Jurkat, Clone E6-1 (cell line): ENCODE measurements around the gene JAK3.
A peak's percentile ranks its signal among the peaks of the same experiment; 100 is the strongest.

Experiments used
- DNase-seq: peaks from one replicate; pipeline ENCODE4 v3.0.0-alpha.2; 2011; ENCODE audit warnings: low read depth, low spot score
- H3K4me3 ChIP-seq: 2 replicates; pipeline ENCODE4 v1.5.1; 2011; ENCODE audit warnings: mild to moderate bottlenecking, low read length, control low read depth, moderate library complexity

The JAK3 gene

GRCh38 chr19:17866964-17867486 is 19.2 kb upstream of the JAK3 start:
- DNase-seq: no peak
- no peak overlapping the region for H3K4me3 ChIP-seq

DNA sequence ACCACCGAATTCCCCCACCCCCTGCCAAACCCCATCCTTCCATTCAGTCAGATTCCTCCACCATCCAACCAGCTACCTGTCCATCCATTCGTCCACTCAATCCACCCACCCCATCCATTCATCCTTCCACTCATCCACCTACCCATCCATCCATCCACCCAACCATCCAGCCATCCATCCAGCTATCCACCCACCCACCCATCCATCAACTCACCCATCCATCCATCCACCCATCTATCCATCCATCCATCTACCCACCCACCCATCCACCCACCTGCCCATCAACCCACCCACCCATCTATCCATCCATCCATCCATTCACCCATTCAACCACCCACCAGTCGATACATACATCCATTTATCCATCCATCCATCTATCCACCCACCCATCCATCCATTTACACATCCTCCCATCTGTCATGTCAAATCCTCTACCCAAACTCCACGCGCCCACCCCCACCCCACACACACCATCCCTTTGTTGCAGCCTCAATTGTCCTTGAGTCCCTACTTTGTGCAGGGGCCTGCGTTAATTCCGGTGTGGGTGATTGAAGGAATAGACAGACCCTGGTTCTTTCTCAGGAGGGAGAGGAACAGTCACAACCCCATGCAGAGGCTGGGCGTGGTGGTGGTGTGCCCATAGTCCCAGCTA is 18.7 kb upstream of the JAK3 start:
- DNase-seq: no peak
- H3K4me3 ChIP-seq: no peak overlapping the region

DNA sequence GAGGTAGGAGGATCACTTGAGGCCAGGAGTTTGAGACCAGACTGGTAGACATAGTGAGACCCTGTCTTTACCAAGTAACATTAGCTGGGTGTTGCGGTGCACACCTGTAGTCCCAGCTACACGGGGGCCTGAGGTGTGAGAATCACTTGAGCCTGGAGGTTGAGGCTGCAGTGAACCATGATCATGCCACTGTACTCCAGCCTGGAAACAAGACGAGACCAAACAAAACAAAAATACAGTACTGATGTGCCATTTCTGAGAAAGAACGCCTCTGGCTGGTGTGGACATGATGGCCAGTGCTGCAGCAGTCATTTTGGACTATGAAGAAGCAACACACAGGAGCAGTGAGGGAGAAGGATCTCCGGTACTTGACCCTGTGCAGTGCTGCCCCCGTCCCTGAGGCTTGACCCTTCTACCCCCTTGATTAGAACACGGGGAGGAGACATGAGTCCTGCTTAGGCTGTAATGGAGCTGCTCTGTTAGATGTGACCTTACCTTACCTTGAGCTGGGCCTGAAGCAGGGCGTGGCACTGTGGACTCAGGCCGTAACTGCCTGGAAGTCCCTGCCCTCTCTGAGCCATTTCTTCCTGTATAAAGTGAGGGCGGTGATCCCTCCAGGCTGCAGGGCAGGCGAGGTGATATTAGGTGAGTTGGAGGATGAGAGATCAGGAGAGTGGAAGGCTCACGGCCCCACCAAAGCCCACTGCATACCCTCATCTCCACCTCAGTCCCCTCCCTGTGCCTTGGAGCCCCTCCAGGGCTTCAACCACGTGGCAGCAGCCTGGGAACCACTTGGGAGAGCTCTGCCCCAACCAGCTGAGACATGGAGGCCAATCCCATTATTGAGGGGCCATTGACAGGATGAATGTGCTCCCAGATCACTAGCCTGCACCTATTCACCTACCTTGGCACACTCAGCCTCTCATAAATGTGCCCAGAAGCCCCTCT is 17.9 kb upstream of the JAK3 start:
- H3K4me3 ChIP-seq: no peak overlapping the region
- no peak for DNase-seq

DNA sequence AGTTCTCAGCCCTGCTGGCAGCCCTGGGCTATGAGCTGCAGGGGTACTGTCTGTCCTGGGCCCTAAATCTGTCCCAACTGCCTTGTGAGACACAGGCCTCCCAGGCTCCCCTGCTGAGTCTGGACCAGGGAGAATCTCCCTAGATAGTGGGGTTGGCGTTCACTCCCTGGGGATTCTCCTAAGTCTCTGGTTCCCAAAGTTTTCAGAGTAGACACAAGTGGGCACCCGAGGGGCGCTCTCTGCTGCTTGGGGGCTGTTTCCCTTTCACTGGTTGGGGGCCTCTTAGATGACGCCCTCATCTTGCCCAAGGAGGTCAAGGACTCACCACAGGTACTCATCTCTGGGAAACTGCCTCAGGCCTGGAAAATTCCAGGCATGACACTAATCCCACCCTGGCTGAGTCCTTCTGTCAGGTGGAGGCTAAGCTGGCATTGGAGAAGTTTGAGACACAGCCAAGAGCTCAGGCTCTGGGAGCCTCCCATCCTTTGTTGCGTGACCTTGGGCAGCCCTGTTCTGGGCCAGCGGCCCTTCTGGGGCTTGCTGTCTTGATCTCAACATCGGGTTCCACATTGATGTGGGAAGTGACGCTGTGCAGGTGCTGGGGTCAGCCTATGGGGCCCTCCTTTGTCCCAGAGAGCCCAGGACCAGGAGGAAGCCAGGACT is 15.9 kb upstream of the JAK3 start:
- no peak overlapping the region for H3K4me3 ChIP-seq
- DNase-seq: no peak

- no peak for DNase-seq
- H3K4me3 ChIP-seq: no peak overlapping the region
Measured at GRCh38 chr19:17862711-17863519, 15.1 kb upstream of the JAK3 start.

GRCh38 chr19:17861542-17862402 is 14.0 kb upstream of the JAK3 start:
- no peak for DNase-seq

GRCh38 chr19:17860993-17861360 is 13.2 kb upstream of the JAK3 start:
- no peak for DNase-seq
- H3K4me3 ChIP-seq: peak overlapping the region; percentile 100

More at GRCh38 chr19:17861542-17862402, 14.0 kb upstream of the JAK3 start:
- H3K4me3 ChIP-seq: peak overlapping the region; percentile 100

DNA sequence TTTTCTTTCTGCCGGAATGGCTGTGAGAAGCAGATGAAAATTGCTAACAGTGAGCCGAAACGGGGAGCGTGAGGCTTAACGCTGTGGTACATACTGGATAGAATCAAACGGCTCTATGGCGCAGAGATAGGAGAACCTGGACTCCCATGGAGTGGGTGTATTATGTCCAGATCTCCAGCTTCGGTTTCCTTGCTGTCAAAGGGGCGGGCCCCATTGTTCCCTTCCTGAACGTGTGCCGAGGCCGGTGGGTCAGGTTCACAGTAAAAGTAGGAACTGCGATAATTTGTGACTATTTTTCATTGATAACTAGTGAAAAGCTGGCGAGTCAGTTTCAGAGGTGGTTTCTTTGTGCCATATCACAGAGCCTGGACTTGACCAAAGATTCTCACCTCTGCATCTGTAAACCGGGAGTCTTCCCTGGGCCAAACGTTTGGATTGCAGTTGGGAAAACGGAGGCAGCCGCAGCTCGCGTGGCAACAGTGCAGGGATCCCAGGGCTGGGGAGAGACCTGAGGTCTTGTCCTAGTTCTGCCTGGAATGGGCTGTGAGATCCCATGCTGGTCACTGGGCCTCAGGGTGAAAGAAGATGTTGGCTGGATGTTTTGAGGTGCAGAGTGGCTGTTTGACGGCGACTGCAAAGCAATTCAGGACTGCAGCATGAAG is 12.7 kb upstream of the JAK3 start:
- no peak for DNase-seq
- peak overlapping the region; percentile 100 for H3K4me3 ChIP-seq

DNA sequence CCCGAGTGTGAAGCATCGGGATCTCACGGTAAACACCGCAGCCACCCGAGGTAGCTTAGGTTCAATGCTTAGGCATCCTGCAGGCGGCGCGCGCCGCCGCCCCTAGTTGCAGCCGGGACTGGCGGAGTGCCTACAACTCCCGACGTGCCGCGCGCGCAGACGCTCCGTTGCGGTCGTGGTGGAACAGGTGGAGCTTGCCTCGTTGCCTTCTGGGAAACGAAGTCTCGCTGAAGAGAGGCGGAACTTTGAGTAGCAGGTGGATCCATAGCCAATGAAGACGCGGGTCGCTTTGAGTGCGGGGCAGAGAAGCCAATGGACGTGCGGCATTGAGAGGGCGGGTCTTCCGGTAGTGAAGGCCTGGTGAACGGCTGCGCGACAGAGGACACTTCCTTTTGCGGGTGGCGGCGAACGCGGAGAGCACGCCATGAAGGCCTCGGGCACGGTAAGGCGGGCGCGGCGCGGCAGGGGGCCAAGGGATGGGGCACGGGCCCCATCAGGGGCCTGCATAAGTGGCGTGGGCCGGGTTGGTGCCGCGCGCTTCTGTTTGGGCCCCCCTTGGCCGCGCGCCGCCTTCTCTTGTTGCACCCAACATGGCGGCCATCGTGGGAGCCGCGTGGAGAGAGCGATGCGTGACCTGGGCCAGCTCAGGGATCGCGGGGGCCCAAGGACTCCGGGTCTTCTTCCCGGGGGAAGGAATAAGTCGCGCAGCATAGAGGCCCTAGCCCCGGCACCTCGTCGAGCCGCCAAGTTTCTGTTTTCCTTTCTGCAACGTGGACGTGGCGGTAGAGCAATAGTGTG is 11.9 kb upstream of the JAK3 start, which contains the start of gene RPL18A:
TSS of gene RPL18A (plus strand) at position 378 of the 798 bp plus-strand sequence. CDS start at position 425, 47 bp downstream.
- DNase-seq: peak; percentile 100
- peak within 1 kb of the TSS; percentile 100 for H3K4me3 ChIP-seq

DNA sequence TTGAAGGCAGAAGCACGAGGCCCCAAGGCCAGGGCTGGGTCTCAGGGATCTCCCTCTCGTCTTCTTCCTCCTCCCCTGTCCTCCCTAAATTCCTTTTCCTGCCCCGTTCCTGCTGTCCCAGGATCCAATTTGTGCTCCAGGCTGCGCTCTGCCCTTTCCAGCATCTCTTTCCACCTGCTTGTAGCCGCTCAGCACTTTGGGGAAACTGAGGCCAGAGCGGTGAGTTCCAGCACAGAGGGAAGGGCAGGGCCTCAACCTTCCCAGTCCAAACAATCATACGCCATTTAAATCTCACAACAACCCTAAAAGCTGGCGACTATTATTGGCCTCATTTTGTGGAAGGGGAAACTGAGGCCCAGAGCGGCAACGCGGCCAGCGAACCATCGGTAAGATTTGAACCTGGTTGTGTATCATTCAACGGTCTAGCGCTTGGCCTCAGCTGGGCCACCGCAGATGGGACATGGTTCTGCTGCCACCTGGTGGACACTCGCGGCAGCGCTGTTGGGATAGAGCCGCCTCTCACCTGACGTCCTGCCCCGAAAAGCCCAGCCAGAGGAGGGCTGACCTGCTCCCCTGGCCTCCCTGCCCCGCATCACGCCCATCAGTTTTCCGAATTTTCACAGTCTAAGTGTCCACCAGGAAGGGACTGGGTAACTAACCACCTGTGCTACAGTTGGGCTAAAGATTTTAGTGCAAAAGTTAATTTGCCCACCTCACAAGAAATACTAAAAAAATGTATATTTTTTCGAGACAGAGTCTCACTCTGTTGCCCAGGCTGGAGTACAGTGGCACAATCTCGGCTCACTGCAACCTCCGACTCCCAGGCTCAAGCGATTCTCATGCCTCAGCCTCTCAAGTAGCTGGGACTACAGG is 7.7 kb upstream of the JAK3 start:
- DNase-seq: peak; percentile 45
- H3K4me3 ChIP-seq: no peak overlapping the region

- DNase-seq: no peak
- H3K4me3 ChIP-seq: no peak overlapping the region
Measured at GRCh38 chr19:17854061-17854460, 6.3 kb upstream of the JAK3 start.

DNA sequence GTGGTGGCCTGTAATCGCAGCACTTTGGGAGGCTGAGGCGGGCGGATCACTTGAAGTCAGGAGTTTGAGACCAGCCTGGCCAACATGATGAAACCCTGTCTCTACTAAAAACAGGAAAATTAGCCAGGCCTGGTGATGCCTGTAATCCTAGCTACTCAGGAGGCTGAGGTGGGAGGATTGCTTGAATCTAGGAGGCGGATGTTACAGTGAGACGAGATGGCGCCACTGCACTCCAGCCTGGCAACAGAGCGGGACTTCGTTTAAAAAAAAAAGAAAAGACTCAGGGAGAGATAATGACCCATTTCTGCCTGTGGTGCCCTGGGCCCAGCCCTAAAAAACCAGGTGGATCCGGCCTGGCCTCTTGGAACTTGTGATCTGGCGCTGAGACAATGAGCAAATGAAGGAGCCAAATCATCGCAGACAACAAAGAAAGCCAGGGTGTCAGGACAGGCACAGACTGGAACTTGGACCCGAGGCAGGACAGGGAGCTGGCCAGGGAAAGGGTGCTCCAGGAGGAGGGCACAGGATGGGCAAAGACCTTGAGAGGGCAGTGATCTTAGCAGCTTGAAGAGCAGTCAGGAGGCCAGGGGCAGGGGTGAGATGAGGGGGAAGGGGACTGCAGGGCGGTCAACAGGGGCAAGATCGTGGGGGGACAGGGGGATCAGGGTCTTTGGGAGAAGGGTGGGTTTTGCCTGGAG is 962 bp upstream of the JAK3 start:
- DNase-seq: no peak
- H3K4me3 ChIP-seq: no peak overlapping the region

- no peak overlapping the region for H3K4me3 ChIP-seq
- no peak for DNase-seq
Measured at GRCh38 chr19:17846146-17846545, 1.6 kb downstream of the JAK3 start.

GRCh38 chr19:17843908-17844490 is 3.8 kb downstream of the JAK3 start:
- H3K4me3 ChIP-seq: no peak overlapping the region
- no peak for DNase-seq

GRCh38 chr19:17843292-17843827 is 4.4 kb downstream of the JAK3 start:
- no peak overlapping the region for H3K4me3 ChIP-seq
- DNase-seq: no peak
